Cardiac fibroblast (primary cell): ENCODE results near the gene NXPH1.

ENCODE experiments used
- DNase-seq, 2 donors: peaks; one replicate each; pipeline versions ENCODE4 v3.0.0 to v3.0.0-alpha.2; 2010; ENCODE audit warnings: low read depth in 2 of 2
- H3K4me3 ChIP-seq, 2 donors: replicated peaks in 1 of 2; 1 replicate in 1 of 2; 2 replicates in 1 of 2; pipeline ENCODE4 v1.5.1; 2011; ENCODE audit warnings: low read depth in 2 of 2, low read length in 2 of 2, mild to moderate bottlenecking in 2 of 2, moderate library complexity in 1 of 2
- TF ChIP-seq, protein P1 (sequence below): IDR thresholded peaks from one replicate; pipeline ENCODE4 v1.5.1; 2011; ENCODE audit warnings: low read depth, mild to moderate bottlenecking, low read length, inconsistent platforms

The NXPH1 gene

DNA sequence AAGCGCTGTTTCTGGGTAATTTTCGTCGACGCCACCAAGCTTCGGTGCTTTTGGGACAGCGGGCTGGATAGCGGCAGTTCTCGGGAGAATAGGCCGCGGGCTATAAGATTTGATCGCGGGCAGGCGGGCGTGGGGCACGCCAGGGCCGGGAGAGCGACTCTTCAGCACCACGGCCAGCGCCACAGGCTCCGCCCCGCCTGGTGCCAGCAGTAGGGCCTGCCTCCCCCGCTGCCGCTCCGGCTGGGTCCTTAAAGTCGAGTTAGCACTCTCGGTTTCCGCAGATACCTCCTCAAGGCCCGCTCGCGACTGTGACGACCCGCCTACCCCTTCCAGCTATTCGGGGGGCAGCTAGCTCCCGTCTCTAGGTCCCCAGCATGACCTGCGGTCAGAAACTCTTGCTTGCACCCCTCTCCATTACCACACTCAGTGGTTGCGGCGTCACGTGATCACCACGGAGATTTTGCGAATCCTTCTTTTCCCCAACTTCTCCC, 9.4 kb downstream of the NXPH1 start:
- DNase-seq: peak; percentile 18 to 28
- no peak overlapping the region for H3K4me3 ChIP-seq
- TF ChIP-seq, protein P1, sequence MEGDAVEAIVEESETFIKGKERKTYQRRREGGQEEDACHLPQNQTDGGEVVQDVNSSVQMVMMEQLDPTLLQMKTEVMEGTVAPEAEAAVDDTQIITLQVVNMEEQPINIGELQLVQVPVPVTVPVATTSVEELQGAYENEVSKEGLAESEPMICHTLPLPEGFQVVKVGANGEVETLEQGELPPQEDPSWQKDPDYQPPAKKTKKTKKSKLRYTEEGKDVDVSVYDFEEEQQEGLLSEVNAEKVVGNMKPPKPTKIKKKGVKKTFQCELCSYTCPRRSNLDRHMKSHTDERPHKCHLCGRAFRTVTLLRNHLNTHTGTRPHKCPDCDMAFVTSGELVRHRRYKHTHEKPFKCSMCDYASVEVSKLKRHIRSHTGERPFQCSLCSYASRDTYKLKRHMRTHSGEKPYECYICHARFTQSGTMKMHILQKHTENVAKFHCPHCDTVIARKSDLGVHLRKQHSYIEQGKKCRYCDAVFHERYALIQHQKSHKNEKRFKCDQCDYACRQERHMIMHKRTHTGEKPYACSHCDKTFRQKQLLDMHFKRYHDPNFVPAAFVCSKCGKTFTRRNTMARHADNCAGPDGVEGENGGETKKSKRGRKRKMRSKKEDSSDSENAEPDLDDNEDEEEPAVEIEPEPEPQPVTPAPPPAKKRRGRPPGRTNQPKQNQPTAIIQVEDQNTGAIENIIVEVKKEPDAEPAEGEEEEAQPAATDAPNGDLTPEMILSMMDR: no peak

DNA sequence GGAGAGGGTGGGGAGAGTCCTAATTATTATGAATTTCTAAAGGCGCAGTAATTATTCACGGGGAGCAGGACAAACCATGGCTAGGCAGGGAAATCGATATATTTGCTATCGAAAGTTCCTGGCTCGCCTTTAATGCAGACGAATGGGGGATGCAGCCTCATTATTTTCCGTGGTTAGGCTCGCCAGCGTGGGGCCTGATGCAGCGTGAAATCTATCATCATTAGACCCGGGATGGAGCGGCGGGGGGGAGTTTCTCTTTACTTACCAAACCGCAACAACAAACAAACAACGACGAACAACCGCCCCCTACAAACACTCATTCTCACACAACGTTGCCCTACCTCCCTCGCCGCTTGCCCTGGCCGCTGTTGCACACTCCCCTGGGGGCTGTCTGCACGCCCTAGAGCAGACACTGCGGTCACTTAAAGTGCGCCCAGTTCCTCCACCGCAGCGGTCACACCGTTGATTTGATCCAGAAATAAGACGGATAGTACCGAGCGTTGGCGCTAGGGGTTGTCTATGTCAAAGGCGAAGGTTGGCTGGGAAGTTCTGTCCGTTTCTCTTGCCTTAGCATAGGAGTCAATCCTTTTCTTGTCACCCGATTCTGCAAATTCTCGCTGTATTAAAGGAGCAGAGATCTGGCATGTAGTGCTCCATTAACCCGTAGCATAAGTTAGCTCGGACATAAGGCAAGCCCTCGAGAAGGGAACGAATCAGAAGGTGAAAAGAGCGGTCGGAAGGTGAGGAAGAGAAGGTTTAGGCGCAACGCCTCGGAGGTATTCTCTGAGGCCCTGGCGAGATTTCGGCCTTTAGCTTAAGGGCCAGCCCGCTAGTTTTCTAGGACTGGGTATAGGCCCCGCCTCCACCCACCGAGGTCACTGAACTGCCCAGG, 10.4 kb downstream of the NXPH1 start:
- DNase-seq: peak in 1 of 2 donors; percentile 4
- no peak overlapping the region for H3K4me3 ChIP-seq

DNA sequence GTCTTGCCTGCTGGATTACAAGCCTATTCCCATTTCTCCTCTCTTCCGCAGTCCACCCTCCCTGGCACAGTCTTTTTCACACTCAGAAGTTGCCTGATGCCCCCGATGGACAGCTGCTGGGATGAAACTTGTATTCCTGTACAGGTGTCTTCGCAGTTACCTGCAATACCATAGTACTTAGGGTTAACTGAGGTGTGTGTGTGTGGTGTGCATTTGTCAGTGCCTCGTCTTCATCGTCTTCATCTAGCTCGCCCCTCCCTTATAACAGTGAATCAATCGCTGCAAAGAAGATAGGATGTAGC, 11.0 kb downstream of the NXPH1 start:
- no peak overlapping the region for H3K4me3 ChIP-seq
- DNase-seq: no peak
- TF ChIP-seq, protein P1: no peak

More for the DNA sequence above, 10.4 kb downstream of the NXPH1 start:
- TF ChIP-seq, protein P1: peak; percentile 17

DNA sequence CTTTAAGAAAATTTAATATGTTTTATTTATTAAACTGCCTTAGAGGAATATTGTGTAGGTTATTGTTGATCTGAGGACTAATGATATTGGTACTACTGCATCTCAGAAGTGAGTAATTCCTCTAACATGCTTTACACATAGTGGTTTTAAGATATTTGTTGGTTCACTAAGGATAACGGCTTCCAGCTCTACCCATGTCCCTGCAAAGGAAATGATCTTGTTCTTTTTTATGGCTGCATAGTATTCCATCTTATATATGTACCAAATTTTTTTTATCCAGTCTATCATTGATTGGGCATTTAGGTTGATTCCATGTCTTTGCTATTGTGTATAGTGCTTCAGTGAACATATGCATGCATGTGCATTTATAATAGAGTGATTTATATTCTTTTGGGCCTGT, 20.1 kb downstream of the NXPH1 start:
- TF ChIP-seq, protein P1: no peak
- no peak for DNase-seq
- no peak overlapping the region for H3K4me3 ChIP-seq

DNA sequence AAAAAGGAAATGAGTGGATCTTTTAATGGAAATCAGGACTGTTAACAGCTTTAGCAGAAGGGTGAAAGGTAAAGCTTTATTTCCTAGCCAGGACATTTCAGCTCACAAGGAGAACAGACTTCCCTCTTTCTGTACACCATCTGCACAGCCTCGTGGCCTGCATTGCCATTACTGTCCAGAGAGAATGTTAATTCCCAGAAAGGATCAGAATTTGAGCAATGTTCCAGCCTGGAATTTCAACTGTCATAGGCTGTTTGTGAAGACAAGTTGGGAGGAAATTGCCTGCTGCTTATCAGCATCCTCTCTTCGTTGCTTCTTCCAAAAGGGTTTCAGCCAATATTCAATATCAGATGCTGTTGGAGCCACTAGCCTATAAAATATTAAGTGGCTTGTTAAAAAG, 22.0 kb downstream of the NXPH1 start:
- no peak overlapping the region for H3K4me3 ChIP-seq
- TF ChIP-seq, protein P1: no peak
- DNase-seq: no peak

DNA sequence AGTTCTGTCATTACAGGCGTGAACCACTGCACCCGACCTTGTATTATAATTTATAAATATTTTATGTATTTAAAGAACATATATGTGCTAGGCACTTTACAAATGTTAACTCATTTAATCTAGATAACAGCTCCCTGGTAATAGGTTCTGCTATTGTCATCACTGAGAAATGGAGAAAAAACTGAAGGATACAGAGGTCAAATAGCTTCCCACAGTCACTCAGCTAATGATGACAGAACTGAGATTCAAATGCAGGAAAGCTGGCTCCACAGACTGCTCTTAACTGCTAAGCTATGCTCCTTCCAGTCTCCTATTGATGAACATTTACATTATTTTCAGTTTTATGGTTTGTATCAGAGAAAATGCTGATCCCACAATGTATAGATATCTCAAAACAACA, 28.9 kb downstream of the NXPH1 start:
- no peak for DNase-seq

More for the DNA sequence above, 28.9 kb downstream of the NXPH1 start:
- TF ChIP-seq, protein P1: no peak
- no peak overlapping the region for H3K4me3 ChIP-seq
